Liver (tissue), 9 donors: ENCODE data around the gene FOCAD. TPM values are rescaled to one million over a fixed set of nuclear protein-coding genes. Genes with fewer than 3 reads are reported as not detected.

Experiments
- DNase-seq: peaks from one replicate; pipeline ENCODE4 v3.0.0-alpha.2; 2017; ENCODE audit warnings: low spot score
- H3K27ac ChIP-seq, 2 donors: one replicate each; pipeline ENCODE4 v1.7.0; 2013; ENCODE audit warnings: inconsistent platforms in 2 of 2, low read length in 2 of 2, control low read depth in 1 of 2, low read depth in 1 of 2, mild to moderate bottlenecking in 1 of 2
- H3K27me3 ChIP-seq, 4 donors: one replicate each; pipeline versions ENCODE4 v1.6.1 to v1.7.0; 2013; ENCODE audit warnings: low read length in 3 of 4, inconsistent platforms in 1 of 4, mild to moderate bottlenecking in 1 of 4, moderate library complexity in 1 of 4; ENCODE audit not compliant: control insufficient read depth in 4 of 4, insufficient read depth in 4 of 4
- H3K36me3 ChIP-seq, 4 donors: one replicate each; pipeline versions ENCODE4 v1.6.1 to v1.7.0; 2013; ENCODE audit warnings: low read length in 3 of 4, mild to moderate bottlenecking in 3 of 4, low read depth in 1 of 4, moderate library complexity in 1 of 4; ENCODE audit not compliant: control insufficient read depth in 4 of 4, insufficient read depth in 3 of 4
- H3K4me1 ChIP-seq, 4 donors: one replicate each; pipeline versions ENCODE4 v1.6.1 to v1.7.0; 2013; ENCODE audit warnings: low read length in 3 of 4, mild to moderate bottlenecking in 3 of 4, moderate library complexity in 1 of 4; ENCODE audit not compliant: control insufficient read depth in 4 of 4, insufficient read depth in 4 of 4
- H3K4me3 ChIP-seq, 3 donors: one replicate each; pipeline versions ENCODE4 v1.6.1 to v1.7.0; 2013; ENCODE audit warnings: low read length in 3 of 3, control low read depth in 1 of 3, low read depth in 1 of 3, mild to moderate bottlenecking in 1 of 3
- H3K9ac ChIP-seq, 2 donors: one replicate each; pipeline ENCODE4 v1.7.0; 2013; ENCODE audit warnings: low read length in 2 of 2, mild to moderate bottlenecking in 2 of 2, moderate library complexity in 2 of 2, control low read depth in 1 of 2, low read depth in 1 of 2
- H3K9me3 ChIP-seq, 4 donors: one replicate each; pipeline versions ENCODE4 v1.6.1 to v1.7.0; 2013; ENCODE audit warnings: low read length in 3 of 4; ENCODE audit not compliant: control insufficient read depth in 4 of 4
- ATF3 ChIP-seq: IDR thresholded peaks from 2 replicates; pipeline ENCODE4 v1.6.1; 2016; ENCODE audit warnings: antibody characterized with exemption
- CTCF ChIP-seq: fragments of 150-350 bp; IDR thresholded peaks from 2 replicates; pipeline ENCODE4 v1.5.1; 2017; ENCODE audit warnings: improper control_type of control experiment, low read depth, low read length; ENCODE audit not compliant: missing input control
- EGR1 ChIP-seq, 2 donors: IDR thresholded peaks; 2 replicates each; pipeline ENCODE4 v1.6.1; 2016 to 2018; ENCODE audit warnings: antibody characterized with exemption in 2 of 2, low read depth in 2 of 2
- FOXA2 ChIP-seq: IDR thresholded peaks from 2 replicates; pipeline ENCODE4 v1.6.1; 2016; ENCODE audit warnings: antibody characterized with exemption
- GABPA ChIP-seq, 2 donors: IDR thresholded peaks in 1 of 2; conservative IDR thresholded peaks in 1 of 2; 2 replicates each; pipeline ENCODE4 v1.6.1; 2016; ENCODE audit warnings: antibody characterized with exemption in 2 of 2, mild to moderate bottlenecking in 1 of 2, moderate library complexity in 1 of 2
- HNF4A ChIP-seq, 2 donors: conservative IDR thresholded peaks; 2 replicates each; pipeline ENCODE4 v1.6.1; 2016; ENCODE audit warnings: antibody characterized with exemption in 2 of 2, mild to moderate bottlenecking in 2 of 2
- MAX ChIP-seq: IDR thresholded peaks from 2 replicates; pipeline ENCODE4 v1.6.1; 2016; ENCODE audit warnings: antibody characterized with exemption
- NR2F2 ChIP-seq: IDR thresholded peaks from 2 replicates; pipeline ENCODE4 v1.6.1; 2016; ENCODE audit warnings: antibody characterized with exemption
- RAD21 ChIP-seq, 2 donors: IDR thresholded peaks; 2 replicates each; pipeline ENCODE4 v1.6.1; 2016; ENCODE audit warnings: antibody characterized with exemption in 2 of 2, mild to moderate bottlenecking in 2 of 2
- REST ChIP-seq: IDR thresholded peaks from 2 replicates; pipeline ENCODE4 v1.6.1; 2016; ENCODE audit warnings: antibody characterized with exemption, mild to moderate bottlenecking
- TAF1 ChIP-seq: conservative IDR thresholded peaks from 2 replicates; pipeline ENCODE4 v1.6.1; 2016; ENCODE audit warnings: antibody characterized with exemption, mild to moderate bottlenecking
- WGBS: extraction: QIAGEN DNeasy Blood & Tissue Kit; methylation state at CpG from one replicate; pipeline ENCODE4 v1.1.7; 2013; 5-methylcytosine and 5-hydroxymethylcytosine counted together
- polyA plus RNA-seq, 2 donors: library from polyadenylated mRNA; stranded (reverse) in 1 of 2; unstranded in 1 of 2; fragments of 200-250 nt in 1 of 2; fragments of >200 nt in 1 of 2; fragmentation: Nextera tagmentation in 1 of 2; extraction: Ambion mirVana in 1 of 2; gene quantifications; one replicate each; pipeline versions ENCODE4 v1.2.1 to v1.2.3, GENCODE V29; 2013 to 2015
- total RNA-seq, 2 donors: library from RNA; depleted of rRNA; stranded (reverse); fragments of >200 nt; gene quantifications; one replicate each; pipeline ENCODE4 v1.2.3, GENCODE V29; 2014
- donor health status: healthy.
- donor health status: healthy.
- donor health status: healthy.
- donor health status: healthy.
- donor health status: healthy.

Gene FOCAD
- total and polyA plus RNA-seq, 4 donors, result 3.2 to 21.0 (median 10.3) TPM

- Histone ChIP-seq H3K36me3 (no peaks in the 10 kb centered on the region), H3K9ac (no peak overlapping the region), H3K27me3 (no peaks in the 10 kb centered on the region), H3K9me3 (no peaks in the 10 kb centered on the region), H3K4me3 (peak overlapping the region in 1 of 3 donors; percentile 93), H3K4me1 (peaks cover 2 to 21% (median 3%) of the 10 kb centered on the region in 4 donors), H3K27ac (peak overlapping the region in 1 of 2 donors; percentile 97)
- 70% methylated on average over 8 of the region's 8 CpGs for WGBS
- TF ChIP-seq NR2F2, result no peak
- no peak for TF ChIP-seq REST
- TF ChIP-seq HNF4A (conservative IDR thresholded peaks at IDR 0.05), result no peak
- no peak for TF ChIP-seq TAF1
- TF ChIP-seq EGR1 (IDR thresholded peaks at IDR 0.05; ENCODE audit: low read depth in 2 of 2), result no peak
- no peak for TF ChIP-seq RAD21 (IDR thresholded peaks at IDR 0.05)
- TF ChIP-seq MAX, result no peak
- no peak for TF ChIP-seq CTCF
- no peak for DNase-seq
Measured at GRCh38 chr9:20685769-20686168, 1.7 kb downstream of the FOCAD start.

GRCh38 chr9:20689833-20690232, 5.8 kb downstream of the FOCAD start:
- Histone ChIP-seq H3K27me3 (no peaks in the 10 kb centered on the region), H3K9me3 (no peaks in the 10 kb centered on the region), H3K4me1 (peaks cover 2 to 10% (median 3%) of the 10 kb centered on the region in 4 donors), H3K36me3 (no peaks in the 10 kb centered on the region), H3K9ac (no peak overlapping the region), H3K27ac (no peak overlapping the region), H3K4me3 (no peak overlapping the region)
- WGBS, result 97% methylated on average over 2 of the region's 2 CpGs
- TF ChIP-seq TAF1 (no peak), EGR1 (IDR thresholded peaks at IDR 0.05; ENCODE audit: low read depth in 2 of 2) (no peak), GABPA (IDR thresholded peaks at IDR 0.05 in 1 of 2, conservative IDR thresholded peaks at IDR 0.05 in 1 of 2) (no peak), MAX (no peak), ATF3 (no peak), FOXA2 (no peak), CTCF (no peak)
- DNase-seq, result no peak
